ENCODE results near the gene CNOT6. TPM values are rescaled to one million over a fixed set of nuclear protein-coding genes. Genes with fewer than 3 reads are reported as not detected.
"Not testable (repeated sequence)": the region's sequence is repeated elsewhere in the genome, so short reads cannot be mapped to it uniquely, and the experiment has no call there.

CNOT6 gene
- total RNA-seq, 1 donor from 2014 or later: 55.7 TPM

DNA sequence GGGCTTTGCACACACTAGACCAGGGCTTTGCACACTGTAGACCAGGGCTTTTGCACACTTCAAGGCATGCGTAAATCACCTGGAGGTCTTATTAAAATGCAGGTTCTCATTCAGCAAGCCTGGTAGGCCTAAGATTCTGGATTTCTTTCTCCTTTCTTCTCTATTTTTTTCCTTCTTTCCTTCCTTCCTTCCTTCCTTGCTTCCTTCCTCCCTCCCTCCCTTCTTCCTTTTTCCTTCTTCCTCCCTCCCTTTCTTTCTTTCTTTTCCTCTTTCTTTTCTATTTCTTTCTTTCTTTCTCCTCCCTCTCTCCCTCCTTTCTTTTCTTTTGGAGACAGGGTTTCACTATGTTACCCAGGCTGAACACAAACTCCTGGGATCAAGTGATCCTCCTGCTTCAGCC, 24.3 kb upstream of the CNOT6 start:
- TF ChIP-seq, protein P1, sequence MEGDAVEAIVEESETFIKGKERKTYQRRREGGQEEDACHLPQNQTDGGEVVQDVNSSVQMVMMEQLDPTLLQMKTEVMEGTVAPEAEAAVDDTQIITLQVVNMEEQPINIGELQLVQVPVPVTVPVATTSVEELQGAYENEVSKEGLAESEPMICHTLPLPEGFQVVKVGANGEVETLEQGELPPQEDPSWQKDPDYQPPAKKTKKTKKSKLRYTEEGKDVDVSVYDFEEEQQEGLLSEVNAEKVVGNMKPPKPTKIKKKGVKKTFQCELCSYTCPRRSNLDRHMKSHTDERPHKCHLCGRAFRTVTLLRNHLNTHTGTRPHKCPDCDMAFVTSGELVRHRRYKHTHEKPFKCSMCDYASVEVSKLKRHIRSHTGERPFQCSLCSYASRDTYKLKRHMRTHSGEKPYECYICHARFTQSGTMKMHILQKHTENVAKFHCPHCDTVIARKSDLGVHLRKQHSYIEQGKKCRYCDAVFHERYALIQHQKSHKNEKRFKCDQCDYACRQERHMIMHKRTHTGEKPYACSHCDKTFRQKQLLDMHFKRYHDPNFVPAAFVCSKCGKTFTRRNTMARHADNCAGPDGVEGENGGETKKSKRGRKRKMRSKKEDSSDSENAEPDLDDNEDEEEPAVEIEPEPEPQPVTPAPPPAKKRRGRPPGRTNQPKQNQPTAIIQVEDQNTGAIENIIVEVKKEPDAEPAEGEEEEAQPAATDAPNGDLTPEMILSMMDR (conservative IDR thresholded peaks at IDR 0.05): no peak
- H3K4me1 Mint-ChIP-seq (ENCODE audit: unreplicated experiment): peaks cover 4% of the 10 kb centered on the region
- H3K27me3 Mint-ChIP-seq: peaks cover 15% of the 10 kb centered on the region
- H3K36me3 Mint-ChIP-seq: no peaks in the 10 kb centered on the region
- H3K9me3 Mint-ChIP-seq: no peaks in the 10 kb centered on the region
- no peak overlapping the region for H3K4me3 Mint-ChIP-seq
- no peak overlapping the region for H3K27ac Mint-ChIP-seq
- no peak for DNase-seq (ENCODE audit: extremely low spot score, unreplicated experiment)

- Mint-ChIP-seq H3K4me3 (no peak overlapping the region), H3K27ac (no peak overlapping the region), H3K27me3 (peaks cover 15% of the 10 kb centered on the region), H3K36me3 (no peaks in the 10 kb centered on the region), H3K4me1 (ENCODE audit: unreplicated experiment) (peaks cover 4% of the 10 kb centered on the region), H3K9me3 (no peaks in the 10 kb centered on the region)
- TF ChIP-seq, protein P1 (conservative IDR thresholded peaks at IDR 0.05): no peak
- no peak for DNase-seq (ENCODE audit: extremely low spot score, unreplicated experiment)
Observed at GRCh38 chr5:180470361-180470760, 23.8 kb upstream of the CNOT6 start.

GRCh38 chr5:180470966-180471582, 23.1 kb upstream of the CNOT6 start:
- Mint-ChIP-seq H3K9me3 (no peaks in the 10 kb centered on the region), H3K4me1 (ENCODE audit: unreplicated experiment) (peaks cover 4% of the 10 kb centered on the region), H3K27ac (no peak overlapping the region), H3K27me3 (peaks cover 15% of the 10 kb centered on the region), H3K36me3 (no peaks in the 10 kb centered on the region), H3K4me3 (no peak overlapping the region)
- DNase-seq (ENCODE audit: extremely low spot score, unreplicated experiment): no peak
- TF ChIP-seq, protein P1 (conservative IDR thresholded peaks at IDR 0.05): peak; percentile 92

- H3K36me3 Mint-ChIP-seq: no peaks in the 10 kb centered on the region
- peaks cover 15% of the 10 kb centered on the region for H3K27me3 Mint-ChIP-seq
- H3K27ac Mint-ChIP-seq: peak overlapping the region; percentile 50
- no peak overlapping the region for H3K4me3 Mint-ChIP-seq
- DNase-seq (ENCODE audit: extremely low spot score, unreplicated experiment): no peak
- no peaks in the 10 kb centered on the region for H3K9me3 Mint-ChIP-seq
- TF ChIP-seq, protein P1 (conservative IDR thresholded peaks at IDR 0.05): no peak
- H3K4me1 Mint-ChIP-seq (ENCODE audit: unreplicated experiment): peaks cover 4% of the 10 kb centered on the region
Observed at GRCh38 chr5:180471866-180472265, 22.3 kb upstream of the CNOT6 start.

DNA sequence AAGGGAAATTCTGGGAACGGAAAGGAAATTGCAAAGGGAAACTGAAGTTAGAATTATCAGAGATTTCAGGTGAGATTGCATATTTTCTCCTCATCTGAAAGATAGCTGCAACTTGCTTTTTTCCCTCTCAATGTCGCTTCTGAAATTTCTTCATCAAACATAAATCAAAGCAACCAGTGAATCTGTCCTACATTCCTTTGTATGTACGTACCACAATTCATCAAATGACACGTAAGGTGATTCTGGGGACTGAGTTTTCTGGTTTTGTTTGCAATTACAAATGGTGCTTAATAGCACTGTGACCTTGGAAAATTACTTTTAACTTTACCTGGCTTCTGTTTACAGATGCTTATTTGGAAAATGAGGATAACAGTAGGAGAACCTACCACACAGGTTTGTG, 21.9 kb upstream of the CNOT6 start:
- Mint-ChIP-seq H3K36me3 (no peaks in the 10 kb centered on the region), H3K4me3 (no peak overlapping the region), H3K4me1 (ENCODE audit: unreplicated experiment) (peaks cover 4% of the 10 kb centered on the region), H3K9me3 (no peaks in the 10 kb centered on the region), H3K27me3 (peaks cover 15% of the 10 kb centered on the region), H3K27ac (peak overlapping the region; percentile 87)
- TF ChIP-seq, protein P1 (conservative IDR thresholded peaks at IDR 0.05): no peak
- DNase-seq (ENCODE audit: extremely low spot score, unreplicated experiment): no peak

DNA sequence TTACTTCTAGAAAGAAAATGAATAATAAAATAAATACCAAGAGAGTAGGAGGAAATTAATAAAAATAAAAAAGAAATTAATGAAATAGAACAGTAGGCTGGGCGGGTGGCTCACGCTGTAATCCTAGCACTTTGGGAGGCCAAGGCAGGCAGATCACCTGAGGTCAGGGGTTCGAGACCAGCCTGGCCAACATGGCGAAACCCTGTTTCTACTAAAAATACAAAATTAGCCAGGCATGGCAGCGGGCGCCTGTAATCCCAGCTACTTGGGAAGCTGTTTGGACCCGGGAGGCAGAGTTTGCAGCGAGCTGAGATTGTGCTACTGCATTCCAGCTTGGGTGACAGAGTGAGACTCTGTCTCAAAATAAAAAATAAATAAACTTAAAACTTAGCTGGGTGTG, 20.8 kb upstream of the CNOT6 start:
- DNase-seq (ENCODE audit: extremely low spot score, unreplicated experiment); H3K4me3 Mint-ChIP-seq; H3K36me3 Mint-ChIP-seq; H3K9me3 Mint-ChIP-seq; H3K27ac Mint-ChIP-seq; H3K4me1 Mint-ChIP-seq (ENCODE audit: unreplicated experiment): not testable (repeated sequence)
- peaks cover 15% of the 10 kb centered on the region for H3K27me3 Mint-ChIP-seq

All from type B pancreatic cell (in vitro differentiated cells).